ENCODE data around the gene WDR81.
"Not testable (repeated sequence)": the region's sequence is repeated elsewhere in the genome, so short reads cannot be mapped to it uniquely, and the experiment has no call there.

WDR81 gene

GRCh38 chr17:1718362-1719165 is 5.9 kb upstream of the WDR81 start:
- H3K4me3 ChIP-seq (ENCODE audit: low read depth, low read length): peak overlapping the region; percentile 79
- DNase-seq (ENCODE audit: low read depth): no peak
- no peak for TF ChIP-seq CTCF (IDR thresholded peaks at IDR 0.05; ENCODE audit: control insufficient read depth, extremely low read depth, insufficient read depth)

- H3K4me3 ChIP-seq (ENCODE audit: low read depth, low read length): no peak overlapping the region
- DNase-seq (ENCODE audit: low read depth): no peak
- TF ChIP-seq CTCF (IDR thresholded peaks at IDR 0.05; ENCODE audit: control insufficient read depth, extremely low read depth, insufficient read depth): peak; percentile 99
Observed at GRCh38 chr17:1720856-1721386, 3.6 kb upstream of the WDR81 start.

- not testable (repeated sequence) for DNase-seq (ENCODE audit: low read depth); H3K4me3 ChIP-seq (ENCODE audit: low read depth, low read length)
Observed at GRCh38 chr17:1722022-1722421, 2.5 kb upstream of the WDR81 start.

GRCh38 chr17:1724869-1725641 is 551 bp downstream of the WDR81 start:
- no peak for DNase-seq (ENCODE audit: low read depth)
- TF ChIP-seq CTCF (IDR thresholded peaks at IDR 0.05; ENCODE audit: control insufficient read depth, extremely low read depth, insufficient read depth): peak; percentile 31; the same call in 1 of the 2 replicates
- peak overlapping the region; percentile 87 for H3K4me3 ChIP-seq (ENCODE audit: low read depth, low read length)

GRCh38 chr17:1725642-1726511 is 1.4 kb downstream of the WDR81 start:
- peak overlapping the region; percentile 87 for H3K4me3 ChIP-seq (ENCODE audit: low read depth, low read length)

GRCh38 chr17:1726626-1727257 is 2.2 kb downstream of the WDR81 start:
- DNase-seq (ENCODE audit: low read depth): no peak
- no peak for TF ChIP-seq CTCF (IDR thresholded peaks at IDR 0.05; ENCODE audit: control insufficient read depth, extremely low read depth, insufficient read depth)
- H3K4me3 ChIP-seq (ENCODE audit: low read depth, low read length): no peak overlapping the region

More at GRCh38 chr17:1725642-1726511, 1.4 kb downstream of the WDR81 start:
- no peak for DNase-seq (ENCODE audit: low read depth)
- TF ChIP-seq CTCF (IDR thresholded peaks at IDR 0.05; ENCODE audit: control insufficient read depth, extremely low read depth, insufficient read depth): no peak

All from LNCaP clone FGC (cell line).